B cell (primary cell): ENCODE results near the gene UFSP2. TPM values are rescaled to one million over a fixed set of nuclear protein-coding genes. Genes with fewer than 3 reads are reported as not detected.

ENCODE experiments used
- ATAC-seq: fragments of 200-7000 bp; cut with Tn5 transposase; one replicate; pipeline ENCODE4 v1.10.0; 2021; ENCODE audit warnings: low read depth, mild to moderate bottlenecking, moderate number of reproducible peaks, moderate library complexity
- CTCF ChIA-PET: fragments of 350-600 bp; sonication (Branson Sonifier 250); formaldehyde crosslinking; loops from one replicate; lab custom pipeline; 2021; ENCODE audit warnings: antibody characterized with exemption, inconsistent platforms; lab: Charles Lee
- POLR2A ChIA-PET: fragments of 350-600 bp; sonication (Branson Sonifier 250); formaldehyde crosslinking; loops from one replicate; lab custom pipeline; 2021; ENCODE audit warnings: antibody characterized with exemption; lab: Charles Lee
- DNase-seq: peaks from one replicate; pipeline ENCODE4 v3.0.0; 2013
- H2AFZ ChIP-seq: 2 replicates; pipeline ENCODE4 v1.6.1; 2012; ENCODE audit warnings: mild to moderate bottlenecking, low read depth, low read length; ENCODE audit not compliant: insufficient read depth, poor library complexity, severe bottlenecking
- H3K27ac ChIP-seq, 2 donors: 1 replicate in 1 of 2; 2 replicates in 1 of 2; pipeline ENCODE4 v1.5.1; 2012 to 2013; ENCODE audit warnings: low read length in 2 of 2, mild to moderate bottlenecking in 2 of 2, moderate library complexity in 1 of 2
- H3K27me3 ChIP-seq, 4 experiments: fragments of 200-600 bp in 1 of 4; sonication (generic) in 1 of 4; replicated peaks in 1 of 4; 1 replicate in 2 of 4; 2 replicates in 2 of 4; pipeline versions ENCODE4 v1.6.1 to v1.7.0; 2013 to 2016; ENCODE audit warnings: low read length in 3 of 4, mild to moderate bottlenecking in 2 of 4, mixed read lengths in 1 of 4, moderate library complexity in 1 of 4; ENCODE audit not compliant: insufficient read depth in 4 of 4, control insufficient read depth in 3 of 4; ENCODE audit errors: control extremely low read depth in 1 of 4
- H3K36me3 ChIP-seq, 2 experiments: replicated peaks in 1 of 2; 1 replicate in 1 of 2; 2 replicates in 1 of 2; pipeline versions ENCODE4 v1.6.1 to v1.7.1; 2013; ENCODE audit warnings: low read length in 1 of 2; ENCODE audit not compliant: insufficient read depth in 2 of 2, control insufficient read depth in 1 of 2; ENCODE audit errors: control extremely low read depth in 1 of 2, extremely low read depth in 1 of 2
- H3K4me1 ChIP-seq, 2 donors: fragments of 200-600 bp in 1 of 2; sonication (generic) in 1 of 2; 1 replicate in 1 of 2; 2 replicates in 1 of 2; pipeline versions ENCODE4 v1.5.1 to v1.6.1; 2013 to 2017; ENCODE audit warnings: low read length in 2 of 2; ENCODE audit not compliant: control insufficient read depth in 2 of 2, insufficient read depth in 2 of 2
- H3K4me2 ChIP-seq: replicated peaks from 2 replicates; pipeline ENCODE3; 2012; ENCODE audit warnings: mild to moderate bottlenecking, low read depth, low read length; ENCODE audit not compliant: poor library complexity, severe bottlenecking
- H3K4me3 ChIP-seq, 5 experiments: fragments of 200-600 bp in 1 of 5; sonication (generic) in 1 of 5; 1 replicate in 3 of 5; 2 replicates in 2 of 5; pipeline versions ENCODE4 v1.5.1 to v1.7.0; 2011 to 2016; ENCODE audit warnings: low read length in 4 of 5, mild to moderate bottlenecking in 4 of 5, low read depth in 2 of 5, control low read depth in 1 of 5, moderate library complexity in 1 of 5; ENCODE audit not compliant: insufficient read depth in 1 of 5; ENCODE audit errors: control extremely low read depth in 1 of 5, extremely low read depth in 1 of 5
- H3K79me2 ChIP-seq: fragments of 200-600 bp; sonication (generic); one replicate; pipeline ENCODE4 v1.6.0; 2016; ENCODE audit warnings: low read length; ENCODE audit not compliant: control insufficient read depth, insufficient read depth
- H3K9ac ChIP-seq: fragments of 200-600 bp; sonication (generic); 2 replicates; pipeline ENCODE4 v1.6.1; 2017; ENCODE audit warnings: mild to moderate bottlenecking, low read length, moderate library complexity
- H3K9me3 ChIP-seq, 3 donors: one replicate each; pipeline versions ENCODE4 v1.6.1 to v1.7.1; 2013; ENCODE audit warnings: low read length in 2 of 3; ENCODE audit not compliant: control insufficient read depth in 2 of 3, insufficient read depth in 1 of 3; ENCODE audit errors: control extremely low read depth in 1 of 3
- H4K20me1 ChIP-seq: 2 replicates; pipeline ENCODE4 v1.6.0; 2012; ENCODE audit warnings: mild to moderate bottlenecking, low read length; ENCODE audit not compliant: insufficient read depth, control insufficient read depth, poor library complexity, severe bottlenecking
- H3K27ac Mint-ChIP-seq: one replicate; pipeline ENCODE4 v1.8.0; 2021; ENCODE audit warnings: mixed read lengths
- H3K27me3 Mint-ChIP-seq: one replicate; pipeline ENCODE4 v1.8.0; 2021; ENCODE audit warnings: mixed read lengths
- H3K4me1 Mint-ChIP-seq: one replicate; pipeline ENCODE4 v1.8.0; 2021; ENCODE audit warnings: mixed read lengths
- H3K4me3 Mint-ChIP-seq: one replicate; pipeline ENCODE4 v1.8.0; 2021; ENCODE audit warnings: mixed read lengths
- H3K9me3 Mint-ChIP-seq: one replicate; pipeline ENCODE4 v1.8.0; 2022; ENCODE audit warnings: mixed read lengths; ENCODE audit not compliant: insufficient read depth
- EZH2 ChIP-seq: IDR thresholded peaks from 2 replicates; pipeline ENCODE4 v1.6.1; 2012; ENCODE audit warnings: borderline replicate concordance, low read depth, mild to moderate bottlenecking, moderate library complexity, low read length; ENCODE audit not compliant: insufficient read depth, poor library complexity, severe bottlenecking
- WGBS: methylation state at CpG from one replicate; pipeline ENCODE4 v1.1.5; 2013; ENCODE audit warnings: missing lambda C conversion rate; ENCODE audit not compliant: insufficient coverage; 5-methylcytosine and 5-hydroxymethylcytosine counted together
- intact Hi-C: fragments of 100-400 bp; cut with micrococcal nuclease; formaldehyde crosslinking; loops from one replicate; pipeline ENCODE4 v1.10.0; 2022
- polyA plus RNA-seq: library from polyadenylated mRNA; depleted of rRNA; stranded (reverse); fragments of >200 nt; gene quantifications from 2 replicates; pipeline ENCODE4 v1.2.3, GENCODE V29; 2012
- total RNA-seq, 2 donors: library from RNA; stranded (reverse); fragments of 120-200 nt in 1 of 2; gene quantifications; 1 replicate in 1 of 2; 2 replicates in 1 of 2; pipeline versions ENCODE4 v1.2.3 to v1.2.4, GENCODE V29; 2013 to 2022
- TF ChIP-seq, protein P1 (sequence below): fragments of 200-600 bp; IDR thresholded peaks from one replicate; pipeline ENCODE4 v1.8.0; 2022; ENCODE audit warnings: antibody characterized with exemption, mild to moderate bottlenecking

Gene UFSP2
- total and polyA plus RNA-seq, 2 donors (not counting 1 experiment from before 2014, with no cell fraction given) = 9.5 to 20.6 TPM

DNA sequence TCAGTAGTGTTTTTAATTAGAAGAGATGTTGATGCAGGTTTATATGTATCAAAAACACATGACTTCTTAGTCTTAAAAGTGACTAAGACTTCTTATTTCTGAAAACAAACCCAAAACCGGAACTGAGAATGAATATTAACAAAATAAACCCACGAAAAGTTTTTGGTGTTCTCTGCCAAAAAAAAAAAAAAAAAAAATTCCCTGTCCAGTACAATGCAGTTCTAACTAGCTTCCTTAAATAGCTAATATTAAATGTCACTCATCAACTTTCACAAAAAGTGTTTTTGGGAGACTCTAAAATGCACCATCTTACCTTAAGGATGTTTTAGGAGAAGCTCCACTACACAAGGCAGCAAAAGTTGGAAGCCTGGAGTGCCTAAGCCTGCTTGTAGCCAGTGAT is 27.1 kb downstream of the UFSP2 start:
- H3K79me2 ChIP-seq = no peaks in the 10 kb centered on the region
- no peaks in the 10 kb centered on the region for H3K9me3 ChIP-seq
- no peak overlapping the region for H3K9ac ChIP-seq
- peak overlapping the region; percentile 56 for H3K4me3 Mint-ChIP-seq
- no peak overlapping the region for H3K4me3 ChIP-seq
- H3K4me2 ChIP-seq = peak overlapping the region; percentile 9
- ChIA-PET CTCF (interaction anchor here (0.6 to 1.7 kb wide), 3 partner anchors 10 to 175 kb away, joined by 3 to 6 read pairs (median 4); partner anchors contain the start of gene UFSP2), POLR2A (interaction anchor here (1.4 kb wide), 1 partner anchor 27 kb away, joined by 8 read pairs; the partner anchor contains the start of gene UFSP2)
- peaks cover 19 to 20% of the 10 kb centered on the region in 2 donors for H3K4me1 ChIP-seq
- ATAC-seq (no peak), DNase-seq (peak; percentile 30)
- H3K27me3 ChIP-seq = no peaks in the 10 kb centered on the region
- H3K4me1 Mint-ChIP-seq = peaks cover 38% of the 10 kb centered on the region
- H3K27ac ChIP-seq = peak overlapping the region in 1 of 2 donors; percentile 23
- H3K36me3 ChIP-seq = peaks cover 0 to 13% of the 10 kb centered on the region in 2 experiments
- no peak overlapping the region for H2AFZ ChIP-seq
- no peaks in the 10 kb centered on the region for H3K9me3 Mint-ChIP-seq
- no CpG with 5 or more reads among the region's 2 CpGs for WGBS
- H3K27ac Mint-ChIP-seq = peak overlapping the region; percentile 50
- intact Hi-C loops = loop anchor here (5.0 to 10.0 kb wide), 4 partner anchors 571 to 1891 kb away; partner anchors contain the start of genes ACSL1, CYP4V2 and ING2
- TF ChIP-seq, protein P1, sequence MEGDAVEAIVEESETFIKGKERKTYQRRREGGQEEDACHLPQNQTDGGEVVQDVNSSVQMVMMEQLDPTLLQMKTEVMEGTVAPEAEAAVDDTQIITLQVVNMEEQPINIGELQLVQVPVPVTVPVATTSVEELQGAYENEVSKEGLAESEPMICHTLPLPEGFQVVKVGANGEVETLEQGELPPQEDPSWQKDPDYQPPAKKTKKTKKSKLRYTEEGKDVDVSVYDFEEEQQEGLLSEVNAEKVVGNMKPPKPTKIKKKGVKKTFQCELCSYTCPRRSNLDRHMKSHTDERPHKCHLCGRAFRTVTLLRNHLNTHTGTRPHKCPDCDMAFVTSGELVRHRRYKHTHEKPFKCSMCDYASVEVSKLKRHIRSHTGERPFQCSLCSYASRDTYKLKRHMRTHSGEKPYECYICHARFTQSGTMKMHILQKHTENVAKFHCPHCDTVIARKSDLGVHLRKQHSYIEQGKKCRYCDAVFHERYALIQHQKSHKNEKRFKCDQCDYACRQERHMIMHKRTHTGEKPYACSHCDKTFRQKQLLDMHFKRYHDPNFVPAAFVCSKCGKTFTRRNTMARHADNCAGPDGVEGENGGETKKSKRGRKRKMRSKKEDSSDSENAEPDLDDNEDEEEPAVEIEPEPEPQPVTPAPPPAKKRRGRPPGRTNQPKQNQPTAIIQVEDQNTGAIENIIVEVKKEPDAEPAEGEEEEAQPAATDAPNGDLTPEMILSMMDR = no peak
- no peak for TF ChIP-seq EZH2
- H4K20me1 ChIP-seq = no peaks in the 10 kb centered on the region
- H3K27me3 Mint-ChIP-seq = no peaks in the 10 kb centered on the region

DNA sequence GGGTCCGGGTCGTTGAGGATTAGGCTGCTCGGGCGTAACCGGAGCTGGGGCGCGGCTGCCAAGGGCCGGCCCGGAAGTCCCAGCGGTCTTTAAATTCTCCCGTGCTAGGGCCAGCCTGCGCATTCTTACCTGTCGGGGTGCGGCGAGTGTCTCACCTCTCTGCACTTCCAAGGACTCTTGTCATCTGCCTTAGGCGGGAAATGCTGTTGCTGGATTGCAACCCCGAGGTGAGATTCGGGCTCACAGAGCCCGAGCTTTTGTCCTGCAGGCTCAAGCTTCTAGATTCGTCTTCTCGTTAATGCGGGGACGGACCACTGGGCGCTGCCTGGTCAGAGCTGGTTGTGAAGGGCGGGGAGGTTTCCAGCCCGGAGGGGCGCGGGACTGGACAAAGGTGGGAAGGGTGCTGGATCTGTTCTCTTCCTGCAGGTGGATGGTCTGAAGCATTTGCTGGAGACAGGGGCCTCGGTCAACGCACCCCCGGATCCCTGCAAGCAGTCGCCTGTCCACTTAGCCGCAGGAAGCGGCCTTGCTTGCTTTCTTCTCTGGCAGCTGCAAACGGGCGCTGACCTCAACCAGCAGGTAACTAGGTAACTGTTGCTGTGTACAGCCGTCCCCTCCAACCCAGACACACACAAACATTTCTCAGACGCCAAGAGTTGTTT is 28.9 kb downstream of the UFSP2 start, which contains the start of gene ANKRD37:
Gene ANKRD37, plus strand, starts transcription at position 118 of the 662 bp plus-strand sequence. Its CDS starts 83 bp downstream, at position 201.
- peaks cover 53% of the 10 kb centered on the region for H3K4me1 Mint-ChIP-seq
- H3K4me1 ChIP-seq = peaks cover 26% of the 10 kb centered on the region in 2 donors
- TF ChIP-seq EZH2 = no peak
- TF ChIP-seq, protein P1 = no peak
- H3K9me3 ChIP-seq = no peaks in the 10 kb centered on the region
- H3K27ac Mint-ChIP-seq = peak within 1 kb of the TSS; percentile 94
- H3K27me3 ChIP-seq = no peaks in the 10 kb centered on the region
- H3K4me3 ChIP-seq = peak within 1 kb of the TSS; percentile 79 to 98 (median 89)
- ChIA-PET CTCF (interaction anchor here (1.1 to 2.4 kb wide), 5 partner anchors 9 to 201 kb away, joined by 3 to 15 read pairs (median 3); partner anchors contain the start of gene UFSP2), POLR2A (interaction anchor here (0.6 to 2.2 kb wide), 4 partner anchors 8 to 201 kb away, joined by 4 to 19 read pairs (median 6); partner anchors contain the start of gene UFSP2)
- H3K4me2 ChIP-seq = peak within 1 kb of the TSS; percentile 90
- no peak for DNase-seq
- H3K27ac ChIP-seq = peak within 1 kb of the TSS; percentile 97 to 99
- intact Hi-C loops = loop anchor here (1.0 to 10.0 kb wide), 9 partner anchors 28 to 1890 kb away; partner anchors contain the start of genes ACSL1, CCDC110, CYP4V2 and ING2
- peak within 1 kb of the TSS; percentile 88 for H3K9ac ChIP-seq
- H3K79me2 ChIP-seq = no peaks in the 10 kb centered on the region
- no peak for ATAC-seq
- peak within 1 kb of the TSS; percentile 92 for H3K4me3 Mint-ChIP-seq
- H2AFZ ChIP-seq = peak within 1 kb of the TSS; percentile 70
- peaks cover 0 to 10% of the 10 kb centered on the region in 2 experiments for H3K36me3 ChIP-seq
- H3K9me3 Mint-ChIP-seq = no peaks in the 10 kb centered on the region
- no peaks in the 10 kb centered on the region for H3K27me3 Mint-ChIP-seq
- WGBS = 17% methylated on average over 36 of the region's 38 CpGs
- H4K20me1 ChIP-seq = no peaks in the 10 kb centered on the region
